GM19395 (cell line): ENCODE results near the gene SPDEF.

Experiments
- ATAC-seq: cut with Tn5 transposase; IDR thresholded peaks from one replicate; pipeline ENCODE4 v1.9.1; 2021; ENCODE audit warnings: mild to moderate bottlenecking, moderate library complexity; ENCODE audit not compliant: unreplicated experiment

The SPDEF gene

GRCh38 chr6:34556031-34556471, at the start of gene SPDEF:
Gene SPDEF (minus strand): TSS chr6:34556329. CDS start chr6:34544455, 11,874 bp downstream.
- no peak for ATAC-seq

GRCh38 chr6:34603707-34604106, 47.6 kb upstream of the SPDEF start:
- no peak for ATAC-seq

GRCh38 chr6:34602318-34603111, 46.4 kb upstream of the SPDEF start:
- no peak for ATAC-seq

GRCh38 chr6:34601706-34602105, 45.6 kb upstream of the SPDEF start:
- no peak for ATAC-seq

- no peak for ATAC-seq
Measured at GRCh38 chr6:34600796-34601195, 44.7 kb upstream of the SPDEF start.

GRCh38 chr6:34600101-34600500, 44.0 kb upstream of the SPDEF start:
- ATAC-seq = no peak

GRCh38 chr6:34598712-34599111, 42.6 kb upstream of the SPDEF start:
- ATAC-seq = no peak

- no peak for ATAC-seq
Measured at GRCh38 chr6:34597605-34598353, 41.6 kb upstream of the SPDEF start.

GRCh38 chr6:34596798-34597197, 40.7 kb upstream of the SPDEF start:
- ATAC-seq = no peak

- no peak for ATAC-seq
Measured at GRCh38 chr6:34595332-34596184, 39.4 kb upstream of the SPDEF start.

- no peak for ATAC-seq
Measured at GRCh38 chr6:34593701-34594100, 37.6 kb upstream of the SPDEF start.

- no peak for ATAC-seq
Measured at GRCh38 chr6:34592208-34592952, 36.3 kb upstream of the SPDEF start.

- ATAC-seq = no peak
Measured at GRCh38 chr6:34589691-34590090, 33.6 kb upstream of the SPDEF start.

- no peak for ATAC-seq
Measured at GRCh38 chr6:34589140-34589539, 33.0 kb upstream of the SPDEF start.

- no peak for ATAC-seq
Measured at GRCh38 chr6:34587851-34588250, 31.7 kb upstream of the SPDEF start.

- no peak for ATAC-seq
Measured at GRCh38 chr6:34587325-34587724, 31.2 kb upstream of the SPDEF start.

- no peak for ATAC-seq
Measured at GRCh38 chr6:34586327-34587040, 30.4 kb upstream of the SPDEF start.

- ATAC-seq = no peak
Measured at GRCh38 chr6:34585512-34586061, 29.5 kb upstream of the SPDEF start.

GRCh38 chr6:34585108-34585507, 29.0 kb upstream of the SPDEF start:
- no peak for ATAC-seq

- ATAC-seq = no peak
Measured at GRCh38 chr6:34584694-34585093, 28.6 kb upstream of the SPDEF start.
